A673 (cell line): ENCODE results near the gene ANKRD11.

ENCODE experiments used
- EZH2 ChIP-seq: fragments of 200-600 bp; sonication (generic); IDR thresholded peaks from 2 replicates; pipeline ENCODE4 v1.6.1; 2017; ENCODE audit warnings: borderline replicate concordance, low read depth, mild to moderate bottlenecking, mixed read lengths, antibody characterized with exemption, low read length; ENCODE audit not compliant: poor library complexity, severe bottlenecking
- TF ChIP-seq, protein P1 (sequence below): fragments of 300-800, 200-600 bp; sonication (generic); conservative IDR thresholded peaks from 2 replicates; pipeline ENCODE4 v1.5.1; 2017; ENCODE audit warnings: low read depth, mild to moderate bottlenecking, antibody characterized with exemption, low read length, moderate library complexity, mixed read lengths

DNA sequence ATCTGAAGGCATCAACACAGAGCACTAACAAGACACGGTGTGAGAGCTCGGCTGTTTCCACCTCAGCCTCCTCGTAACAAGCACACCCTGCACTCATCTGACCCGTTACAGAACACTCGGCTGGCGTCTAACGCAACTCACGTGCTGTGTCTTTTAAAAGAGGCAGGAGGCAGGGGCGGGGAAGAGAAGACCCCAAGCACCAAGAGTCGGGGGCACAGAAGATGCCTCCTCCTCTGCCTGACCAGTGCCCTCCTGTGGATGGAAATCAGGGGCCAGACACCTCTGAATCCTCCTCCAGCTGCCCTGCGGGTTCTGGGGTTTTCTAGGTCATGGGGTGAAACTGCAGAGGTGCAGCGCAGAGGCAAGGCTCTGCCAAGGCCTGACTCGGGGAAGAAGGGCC, 198.6 kb downstream of the ANKRD11 start:
- TF ChIP-seq, protein P1, sequence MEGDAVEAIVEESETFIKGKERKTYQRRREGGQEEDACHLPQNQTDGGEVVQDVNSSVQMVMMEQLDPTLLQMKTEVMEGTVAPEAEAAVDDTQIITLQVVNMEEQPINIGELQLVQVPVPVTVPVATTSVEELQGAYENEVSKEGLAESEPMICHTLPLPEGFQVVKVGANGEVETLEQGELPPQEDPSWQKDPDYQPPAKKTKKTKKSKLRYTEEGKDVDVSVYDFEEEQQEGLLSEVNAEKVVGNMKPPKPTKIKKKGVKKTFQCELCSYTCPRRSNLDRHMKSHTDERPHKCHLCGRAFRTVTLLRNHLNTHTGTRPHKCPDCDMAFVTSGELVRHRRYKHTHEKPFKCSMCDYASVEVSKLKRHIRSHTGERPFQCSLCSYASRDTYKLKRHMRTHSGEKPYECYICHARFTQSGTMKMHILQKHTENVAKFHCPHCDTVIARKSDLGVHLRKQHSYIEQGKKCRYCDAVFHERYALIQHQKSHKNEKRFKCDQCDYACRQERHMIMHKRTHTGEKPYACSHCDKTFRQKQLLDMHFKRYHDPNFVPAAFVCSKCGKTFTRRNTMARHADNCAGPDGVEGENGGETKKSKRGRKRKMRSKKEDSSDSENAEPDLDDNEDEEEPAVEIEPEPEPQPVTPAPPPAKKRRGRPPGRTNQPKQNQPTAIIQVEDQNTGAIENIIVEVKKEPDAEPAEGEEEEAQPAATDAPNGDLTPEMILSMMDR = no peak
- TF ChIP-seq EZH2 = no peak
